Measurements from ENCODE around the gene C1orf146.
A peak's percentile ranks its signal among the peaks of the same experiment; 100 is the strongest.

Gene C1orf146, protein sequence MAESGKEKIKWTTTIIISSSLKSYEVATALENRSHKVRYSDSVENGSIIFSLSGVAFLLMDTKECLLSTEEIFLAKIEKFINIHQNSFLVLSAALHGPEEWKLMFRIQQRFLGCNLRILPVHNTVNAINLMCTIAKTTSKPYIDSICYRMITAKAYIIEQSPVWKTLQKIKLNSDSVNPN

GRCh38 chr1:92217721-92218120, at the start of gene C1orf146:
Gene C1orf146 (plus strand): TSS chr1:92217915. CDS start chr1:92231421, 13,506 bp downstream.
- no peak for TF ChIP-seq CTCF (IDR thresholded peaks at IDR 0.05; ENCODE audit: poor library complexity, severe bottlenecking)
- no peak within 1 kb of the TSS for H3K4me3 ChIP-seq (ENCODE audit: severe bottlenecking)
- H3K27ac ChIP-seq (ENCODE audit: poor library complexity, severe bottlenecking), result no peak within 1 kb of the TSS
- H3K9me3 ChIP-seq (ENCODE audit: severe bottlenecking), result no peaks in the 10 kb centered on the region
- ATAC-seq (ENCODE audit: low read depth) (no peak), DNase-seq (ENCODE audit: low spot score) (no peak)
- no peaks in the 10 kb centered on the region for H3K36me3 ChIP-seq (ENCODE audit: low read depth)
- no peaks in the 10 kb centered on the region for H3K27me3 ChIP-seq (ENCODE audit: insufficient read depth, poor library complexity, severe bottlenecking)
- no peaks in the 10 kb centered on the region for H3K4me1 ChIP-seq (ENCODE audit: insufficient read depth, poor library complexity, severe bottlenecking)

DNA sequence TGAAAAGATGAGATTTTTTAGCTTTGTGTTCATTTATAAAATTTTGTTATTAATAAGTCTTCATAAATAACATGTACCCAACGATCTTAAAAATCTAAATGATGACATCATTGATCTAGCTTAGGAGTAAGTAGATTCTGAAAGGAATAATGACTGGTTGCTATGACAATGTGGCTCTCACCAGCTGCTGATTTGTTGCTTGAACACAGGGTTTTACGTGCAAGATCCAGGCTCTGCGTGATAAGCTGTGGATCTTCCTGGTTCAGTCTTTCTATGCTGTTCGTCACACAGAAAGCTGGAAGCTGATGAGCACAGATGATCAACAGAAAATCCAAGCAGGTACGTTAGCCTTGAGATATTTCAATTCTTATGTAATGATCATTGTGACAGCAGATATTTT, 49.1 kb upstream of the C1orf146 start:
- Histone ChIP-seq H3K4me1 (ENCODE audit: insufficient read depth, poor library complexity, severe bottlenecking) (no peaks in the 10 kb centered on the region), H3K4me3 (ENCODE audit: severe bottlenecking) (no peak overlapping the region), H3K36me3 (ENCODE audit: low read depth) (no peaks in the 10 kb centered on the region), H3K9me3 (ENCODE audit: severe bottlenecking) (no peaks in the 10 kb centered on the region), H3K27me3 (ENCODE audit: insufficient read depth, poor library complexity, severe bottlenecking) (peaks cover 2% of the 10 kb centered on the region), H3K27ac (ENCODE audit: poor library complexity, severe bottlenecking) (no peak overlapping the region)
- DNase-seq (ENCODE audit: low spot score) (no peak), ATAC-seq (ENCODE audit: low read depth) (no peak)
- TF ChIP-seq CTCF (IDR thresholded peaks at IDR 0.05; ENCODE audit: poor library complexity, severe bottlenecking), result no peak

DNA sequence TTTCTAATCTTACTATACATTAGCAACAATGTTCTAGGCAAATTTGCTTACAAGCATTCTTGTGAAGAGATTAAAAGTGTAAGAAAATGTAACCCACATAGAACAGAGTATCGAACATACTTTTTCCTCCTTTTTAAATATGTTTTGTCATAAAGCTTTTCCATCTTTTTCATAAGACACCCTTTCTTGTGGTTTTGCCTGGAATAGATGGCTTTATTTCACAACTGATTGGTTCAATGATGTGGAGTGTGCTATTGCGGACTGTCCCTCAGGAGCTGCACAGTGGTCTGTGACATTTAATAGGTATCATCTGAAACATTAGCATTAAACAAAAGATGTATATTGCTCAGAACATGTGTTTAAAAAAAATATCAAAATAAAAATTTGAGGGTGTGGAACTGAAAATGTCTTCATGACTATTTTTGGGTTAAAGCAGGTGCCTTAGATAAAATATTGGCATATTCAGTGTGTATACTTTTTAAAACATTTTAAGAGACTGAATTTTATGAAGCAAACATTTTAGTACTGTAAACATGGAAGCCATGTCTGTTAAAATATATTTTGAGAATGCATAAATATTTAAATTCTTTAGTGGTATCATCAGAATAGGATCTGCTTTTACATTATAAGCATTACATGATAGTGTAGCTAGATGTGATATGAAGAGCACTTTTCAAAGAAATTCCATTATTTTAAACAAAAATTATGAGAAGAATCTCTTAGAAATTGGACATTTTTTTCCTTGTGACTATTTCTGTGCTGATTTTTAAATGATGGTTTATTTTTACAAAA, 48.3 kb upstream of the C1orf146 start:
- H3K9me3 ChIP-seq (ENCODE audit: severe bottlenecking), result no peaks in the 10 kb centered on the region
- H3K4me1 ChIP-seq (ENCODE audit: insufficient read depth, poor library complexity, severe bottlenecking), result no peaks in the 10 kb centered on the region
- H3K27ac ChIP-seq (ENCODE audit: poor library complexity, severe bottlenecking), result no peak overlapping the region
- H3K27me3 ChIP-seq (ENCODE audit: insufficient read depth, poor library complexity, severe bottlenecking), result peaks cover 2% of the 10 kb centered on the region
- H3K4me3 ChIP-seq (ENCODE audit: severe bottlenecking), result no peak overlapping the region
- no peak for TF ChIP-seq CTCF (IDR thresholded peaks at IDR 0.05; ENCODE audit: poor library complexity, severe bottlenecking)
- no peak for ATAC-seq (ENCODE audit: low read depth)
- no peaks in the 10 kb centered on the region for H3K36me3 ChIP-seq (ENCODE audit: low read depth)
- no peak for DNase-seq (ENCODE audit: low spot score)

GRCh38 chr1:92184632-92185031, 33.1 kb upstream of the C1orf146 start:
- no peaks in the 10 kb centered on the region for H3K27me3 ChIP-seq (ENCODE audit: insufficient read depth, poor library complexity, severe bottlenecking)
- H3K27ac ChIP-seq (ENCODE audit: poor library complexity, severe bottlenecking), result peak overlapping the region; percentile 63
- no peak for TF ChIP-seq CTCF (IDR thresholded peaks at IDR 0.05; ENCODE audit: poor library complexity, severe bottlenecking)
- H3K4me1 ChIP-seq (ENCODE audit: insufficient read depth, poor library complexity, severe bottlenecking), result peaks cover 26% of the 10 kb centered on the region
- DNase-seq (ENCODE audit: low spot score), result no peak
- no peaks in the 10 kb centered on the region for H3K9me3 ChIP-seq (ENCODE audit: severe bottlenecking)
- no peak overlapping the region for H3K4me3 ChIP-seq (ENCODE audit: severe bottlenecking)
- no peaks in the 10 kb centered on the region for H3K36me3 ChIP-seq (ENCODE audit: low read depth)
- peak; percentile 95 for ATAC-seq (ENCODE audit: low read depth)

DNA sequence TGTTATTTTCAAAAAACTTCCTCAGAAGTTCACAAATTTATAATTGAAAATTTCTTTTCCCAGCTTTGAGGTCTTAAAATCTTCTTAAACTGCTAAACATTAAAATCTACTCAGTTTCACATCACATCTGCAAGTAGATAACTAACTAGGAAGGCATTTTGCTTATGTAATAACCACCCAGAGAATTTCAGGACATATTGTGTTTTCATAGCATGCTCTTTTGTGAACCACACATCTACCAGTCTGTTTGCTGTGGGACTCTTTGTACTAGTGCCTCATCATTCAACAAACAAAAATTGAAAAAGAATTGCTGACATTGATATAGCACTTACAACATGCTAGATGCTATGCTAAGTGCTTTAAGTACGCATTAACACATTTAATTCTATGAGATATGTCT, 31.6 kb upstream of the C1orf146 start:
- peak overlapping the region; percentile 63 for H3K27ac ChIP-seq (ENCODE audit: poor library complexity, severe bottlenecking)
- no peak for TF ChIP-seq CTCF (IDR thresholded peaks at IDR 0.05; ENCODE audit: poor library complexity, severe bottlenecking)
- no peaks in the 10 kb centered on the region for H3K9me3 ChIP-seq (ENCODE audit: severe bottlenecking)
- no peak overlapping the region for H3K4me3 ChIP-seq (ENCODE audit: severe bottlenecking)
- DNase-seq (ENCODE audit: low spot score) (no peak), ATAC-seq (ENCODE audit: low read depth) (no peak)
- no peaks in the 10 kb centered on the region for H3K27me3 ChIP-seq (ENCODE audit: insufficient read depth, poor library complexity, severe bottlenecking)
- no peaks in the 10 kb centered on the region for H3K36me3 ChIP-seq (ENCODE audit: low read depth)
- peaks cover 26% of the 10 kb centered on the region for H3K4me1 ChIP-seq (ENCODE audit: insufficient read depth, poor library complexity, severe bottlenecking)

Measured in RWPE2 (cell line).